GM19372 (cell line): ENCODE results near the gene ACTR1B.
"Not testable (repeated sequence)": the region's sequence is repeated elsewhere in the genome, so short reads cannot be mapped to it uniquely, and the experiment has no call there.

Source experiments
- ATAC-seq: cut with Tn5 transposase; IDR thresholded peaks from one replicate; pipeline ENCODE4 v1.9.1; 2021; ENCODE audit warnings: mild to moderate bottlenecking, low read depth, moderate library complexity; ENCODE audit not compliant: unreplicated experiment

ACTR1B gene

GRCh38 chr2:97691166-97691565 lies 27.3 kb upstream of the ACTR1B start:
- no peak for ATAC-seq

GRCh38 chr2:97688062-97688827 lies 24.4 kb upstream of the ACTR1B start:
- ATAC-seq = no peak

- not testable (repeated sequence) for ATAC-seq
Observed at GRCh38 chr2:97687235-97687634, 23.4 kb upstream of the ACTR1B start.

GRCh38 chr2:97678298-97678697 lies 14.5 kb upstream of the ACTR1B start:
- ATAC-seq = no peak

- ATAC-seq = no peak
Observed at GRCh38 chr2:97677480-97677879, 13.6 kb upstream of the ACTR1B start.

GRCh38 chr2:97676620-97677019 lies 12.8 kb upstream of the ACTR1B start:
- ATAC-seq = no peak

GRCh38 chr2:97675430-97676113 lies 11.7 kb upstream of the ACTR1B start:
- ATAC-seq = no peak

GRCh38 chr2:97673915-97674283 lies 10.1 kb upstream of the ACTR1B start:
- no peak for ATAC-seq

- ATAC-seq = no peak
Observed at GRCh38 chr2:97673182-97673914, 9.5 kb upstream of the ACTR1B start.

- ATAC-seq = not testable (repeated sequence)
Observed at GRCh38 chr2:97672606-97673140, 8.8 kb upstream of the ACTR1B start.

GRCh38 chr2:97671526-97671925 lies 7.7 kb upstream of the ACTR1B start:
- no peak for ATAC-seq

GRCh38 chr2:97670471-97670870 lies 6.6 kb upstream of the ACTR1B start:
- no peak for ATAC-seq

GRCh38 chr2:97669448-97669847 lies 5.6 kb upstream of the ACTR1B start, which contains the start of gene C2orf92:
Gene C2orf92, plus strand, starts transcription at chr2:97669713. Its CDS starts 76 bp downstream, at chr2:97669789.
- no peak for ATAC-seq

GRCh38 chr2:97664636-97664970 lies 759 bp upstream of the ACTR1B start:
- no peak for ATAC-seq

GRCh38 chr2:97663626-97663961 lies 250 bp downstream of the ACTR1B start:
- ATAC-seq = no peak

GRCh38 chr2:97662895-97663625 lies 784 bp downstream of the ACTR1B start:
- peak; percentile 40 for ATAC-seq

GRCh38 chr2:97662386-97662894 lies 1.4 kb downstream of the ACTR1B start:
- no peak for ATAC-seq

GRCh38 chr2:97661927-97662326 lies 1.9 kb downstream of the ACTR1B start:
- ATAC-seq = no peak

GRCh38 chr2:97660775-97661389 lies 3.0 kb downstream of the ACTR1B start:
- ATAC-seq = no peak
